Activated B cell treated with CpG ODN at 0.5 μM for 24 hours (primary cell): ENCODE data around the gene ERN1. TPM values are rescaled to one million over a fixed set of nuclear protein-coding genes. Genes with fewer than 3 reads are reported as not detected.

Source experiments
- ATAC-seq: fragments of 200-7000 bp; cut with Tn5 transposase; one replicate; pipeline ENCODE4 v1.10.0; 2021; ENCODE audit warnings: low read depth, mild to moderate bottlenecking, moderate library complexity
- CTCF ChIA-PET: fragments of 350-600 bp; sonication (Branson Sonifier 250); formaldehyde crosslinking; loops from one replicate; lab custom pipeline; 2021; ENCODE audit warnings: antibody characterized with exemption; lab: Charles Lee
- POLR2A ChIA-PET: fragments of 350-600 bp; sonication (Branson Sonifier 250); formaldehyde crosslinking; loops from one replicate; lab custom pipeline; 2021; ENCODE audit warnings: antibody characterized with exemption; lab: Charles Lee
- DNase-seq: peaks from one replicate; pipeline ENCODE4 v3.0.0; 2022
- H3K27ac Mint-ChIP-seq: one replicate; pipeline ENCODE4 v1.8.0; 2020; ENCODE audit warnings: mixed read lengths
- H3K27me3 Mint-ChIP-seq: one replicate; pipeline ENCODE4 v1.8.0; 2021; ENCODE audit warnings: mixed read lengths
- H3K36me3 Mint-ChIP-seq: one replicate; pipeline ENCODE4 v1.8.0; 2021; ENCODE audit warnings: low read depth, mixed read lengths
- H3K4me1 Mint-ChIP-seq: one replicate; pipeline ENCODE4 v1.8.0; 2021; ENCODE audit warnings: mixed read lengths
- H3K4me3 Mint-ChIP-seq: one replicate; pipeline ENCODE4 v1.8.0; 2020; ENCODE audit warnings: mild to moderate bottlenecking, mixed read lengths
- H3K9me3 Mint-ChIP-seq: one replicate; pipeline ENCODE4 v1.8.0; 2020; ENCODE audit warnings: mixed read lengths
- intact Hi-C: fragments of 100-400 bp; cut with micrococcal nuclease; formaldehyde crosslinking; loops from one replicate; pipeline ENCODE4 v1.15.1; 2024
- total RNA-seq: library from RNA; stranded (reverse); gene quantifications from 2 replicates; pipeline ENCODE4 v1.2.3, GENCODE V29; 2022
- TF ChIP-seq, protein P1 (sequence below): fragments of 200-600 bp; IDR thresholded peaks from one replicate; pipeline ENCODE4 v1.8.0; 2022; ENCODE audit warnings: antibody characterized with exemption, mild to moderate bottlenecking

The ERN1 gene
- total RNA-seq, 1 donor from 2014 or later = 12.9 TPM

DNA sequence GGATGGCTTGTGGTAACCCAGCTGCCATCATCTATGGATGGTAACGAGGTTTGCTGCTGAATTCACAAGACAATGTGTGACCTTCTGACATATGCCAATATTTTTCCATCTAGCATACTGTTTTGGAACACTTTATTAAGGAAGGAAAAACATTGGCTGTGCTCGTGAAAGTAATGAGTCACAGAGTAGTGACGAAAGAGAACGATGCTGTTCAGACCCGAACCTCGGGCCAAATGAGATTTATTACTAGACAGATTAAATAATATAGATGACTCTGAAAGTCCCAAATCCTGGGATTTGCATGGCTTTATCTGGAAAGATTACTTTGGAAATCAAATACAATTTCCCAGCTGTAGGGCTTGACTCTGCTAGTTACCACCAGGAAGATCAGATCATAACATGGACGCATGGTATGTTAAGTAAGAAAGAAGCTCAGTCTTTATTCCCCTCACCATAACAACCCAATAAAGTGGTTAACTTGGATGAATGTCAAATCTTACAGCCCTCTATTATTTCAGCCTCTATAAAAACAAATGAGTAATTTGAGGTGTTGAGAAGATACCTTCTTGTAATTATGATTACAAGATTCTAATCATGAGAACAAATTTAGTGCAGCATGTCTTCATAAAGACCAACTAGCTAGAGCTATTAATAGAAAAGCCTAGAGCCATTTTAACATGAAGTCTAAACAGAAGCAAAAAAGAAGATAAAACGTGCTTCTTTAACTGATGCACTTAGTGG is 32.6 kb downstream of the ERN1 start:
- Mint-ChIP-seq H3K4me1 (peaks cover 4% of the 10 kb centered on the region), H3K9me3 (no peaks in the 10 kb centered on the region), H3K36me3 (peaks cover 10% of the 10 kb centered on the region), H3K4me3 (no peak overlapping the region), H3K27ac (no peak overlapping the region), H3K27me3 (no peaks in the 10 kb centered on the region)
- ChIA-PET CTCF (interaction anchor here (0.6 kb wide), 1 partner anchor 11 kb away, joined by 3 read pairs; no protein-coding TSS in a partner anchor), POLR2A (no interaction called here)
- TF ChIP-seq, protein P1, sequence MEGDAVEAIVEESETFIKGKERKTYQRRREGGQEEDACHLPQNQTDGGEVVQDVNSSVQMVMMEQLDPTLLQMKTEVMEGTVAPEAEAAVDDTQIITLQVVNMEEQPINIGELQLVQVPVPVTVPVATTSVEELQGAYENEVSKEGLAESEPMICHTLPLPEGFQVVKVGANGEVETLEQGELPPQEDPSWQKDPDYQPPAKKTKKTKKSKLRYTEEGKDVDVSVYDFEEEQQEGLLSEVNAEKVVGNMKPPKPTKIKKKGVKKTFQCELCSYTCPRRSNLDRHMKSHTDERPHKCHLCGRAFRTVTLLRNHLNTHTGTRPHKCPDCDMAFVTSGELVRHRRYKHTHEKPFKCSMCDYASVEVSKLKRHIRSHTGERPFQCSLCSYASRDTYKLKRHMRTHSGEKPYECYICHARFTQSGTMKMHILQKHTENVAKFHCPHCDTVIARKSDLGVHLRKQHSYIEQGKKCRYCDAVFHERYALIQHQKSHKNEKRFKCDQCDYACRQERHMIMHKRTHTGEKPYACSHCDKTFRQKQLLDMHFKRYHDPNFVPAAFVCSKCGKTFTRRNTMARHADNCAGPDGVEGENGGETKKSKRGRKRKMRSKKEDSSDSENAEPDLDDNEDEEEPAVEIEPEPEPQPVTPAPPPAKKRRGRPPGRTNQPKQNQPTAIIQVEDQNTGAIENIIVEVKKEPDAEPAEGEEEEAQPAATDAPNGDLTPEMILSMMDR = no peak
- DNase-seq (no peak), ATAC-seq (no peak)
- intact Hi-C loops = no loop called here

DNA sequence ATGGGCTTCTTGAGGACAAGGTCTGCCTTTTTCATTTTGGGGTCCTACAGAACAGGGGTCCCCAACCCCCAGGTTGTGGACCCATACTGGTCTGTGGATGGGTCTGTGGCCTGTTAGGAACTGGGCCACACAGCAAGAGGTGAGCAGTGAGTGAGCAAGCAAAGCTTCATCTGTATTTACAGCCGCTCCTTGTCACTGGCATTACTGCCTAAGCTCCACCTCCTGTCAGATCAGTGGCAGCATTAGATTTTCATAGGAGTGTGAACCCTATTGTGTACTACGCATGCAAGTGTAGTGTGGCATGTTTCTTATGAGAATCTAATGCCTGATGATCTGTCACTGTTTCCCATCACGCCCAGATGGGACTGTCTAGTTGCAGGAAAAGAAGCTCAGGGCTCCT is 33.9 kb downstream of the ERN1 start:
- no peak overlapping the region for H3K27ac Mint-ChIP-seq
- no peak overlapping the region for H3K4me3 Mint-ChIP-seq
- no peaks in the 10 kb centered on the region for H3K27me3 Mint-ChIP-seq
- peaks cover 10% of the 10 kb centered on the region for H3K36me3 Mint-ChIP-seq
- H3K4me1 Mint-ChIP-seq = peaks cover 8% of the 10 kb centered on the region
- TF ChIP-seq, protein P1 = no peak
- no peaks in the 10 kb centered on the region for H3K9me3 Mint-ChIP-seq
- intact Hi-C loops = no loop called here
- no peak for DNase-seq
- CTCF ChIA-PET = no interaction called here
- POLR2A ChIA-PET = no interaction called here
- ATAC-seq = no peak

DNA sequence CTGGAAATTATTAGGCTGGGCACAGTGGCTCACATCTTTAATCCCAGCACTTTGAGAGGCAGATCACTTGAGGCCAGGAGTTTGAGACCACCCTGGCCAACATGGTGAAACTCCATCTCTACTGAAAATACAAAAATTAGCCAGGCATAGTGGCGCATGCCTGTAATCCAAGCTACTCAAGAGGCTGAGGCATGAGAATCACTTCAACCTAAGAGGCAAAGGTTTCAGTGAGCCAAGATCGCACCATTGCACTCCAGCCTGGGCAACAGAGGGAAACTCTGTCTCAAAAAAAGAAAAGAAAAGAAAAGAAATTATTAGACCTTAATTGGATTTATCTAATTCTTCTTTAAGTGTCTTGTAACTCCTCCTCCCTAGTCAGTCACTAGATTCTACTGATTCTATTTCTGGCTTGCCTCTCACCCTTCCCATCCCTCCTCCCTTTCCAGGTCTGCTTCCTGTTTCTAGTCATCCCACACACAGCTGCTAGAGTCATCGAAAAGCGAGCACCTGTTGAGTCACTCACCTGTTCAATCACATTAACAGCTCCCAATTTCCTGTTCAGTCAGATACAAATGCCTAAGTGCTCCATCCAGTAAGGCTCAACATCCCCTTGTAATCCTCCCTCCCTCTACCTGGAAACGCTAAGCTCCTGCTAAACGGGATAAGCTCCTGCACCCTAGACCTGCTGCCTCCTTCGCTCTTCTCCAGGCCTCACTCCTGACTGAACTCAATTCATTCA is 34.6 kb downstream of the ERN1 start:
- peaks cover 11% of the 10 kb centered on the region for H3K4me1 Mint-ChIP-seq
- no peak for DNase-seq
- intact Hi-C loops = no loop called here
- TF ChIP-seq, protein P1 = no peak
- no peak overlapping the region for H3K27ac Mint-ChIP-seq
- no peak overlapping the region for H3K4me3 Mint-ChIP-seq
- peaks cover 10% of the 10 kb centered on the region for H3K36me3 Mint-ChIP-seq
- H3K9me3 Mint-ChIP-seq = no peaks in the 10 kb centered on the region
- ChIA-PET POLR2A (no interaction called here), CTCF (no interaction called here)
- no peaks in the 10 kb centered on the region for H3K27me3 Mint-ChIP-seq
- ATAC-seq = no peak

DNA sequence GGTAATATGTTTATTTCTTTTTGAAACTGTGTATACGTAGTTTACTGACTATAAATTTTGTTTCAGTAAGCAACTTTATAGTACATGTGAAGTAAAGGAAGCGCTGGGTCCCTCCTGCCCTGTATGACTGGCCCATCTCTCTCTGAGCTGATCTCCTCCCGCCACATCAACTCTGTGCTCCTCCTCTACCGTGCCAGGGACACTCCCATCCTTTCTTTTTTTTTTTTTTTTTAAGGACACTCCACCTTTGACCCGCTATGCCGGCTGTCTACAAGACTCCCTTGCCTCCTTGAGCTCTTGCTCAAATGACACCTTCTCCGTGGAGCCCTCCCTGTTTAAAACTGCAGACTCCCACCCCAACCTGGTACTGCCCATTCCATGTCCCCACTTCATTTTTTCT is 35.5 kb downstream of the ERN1 start:
- Mint-ChIP-seq H3K36me3 (peaks cover 10% of the 10 kb centered on the region), H3K4me3 (no peak overlapping the region), H3K4me1 (peaks cover 11% of the 10 kb centered on the region), H3K27ac (no peak overlapping the region), H3K9me3 (no peaks in the 10 kb centered on the region), H3K27me3 (no peaks in the 10 kb centered on the region)
- ChIA-PET POLR2A (no interaction called here), CTCF (no interaction called here)
- TF ChIP-seq, protein P1 = no peak
- ATAC-seq (no peak), DNase-seq (no peak)
- intact Hi-C loops = no loop called here

DNA sequence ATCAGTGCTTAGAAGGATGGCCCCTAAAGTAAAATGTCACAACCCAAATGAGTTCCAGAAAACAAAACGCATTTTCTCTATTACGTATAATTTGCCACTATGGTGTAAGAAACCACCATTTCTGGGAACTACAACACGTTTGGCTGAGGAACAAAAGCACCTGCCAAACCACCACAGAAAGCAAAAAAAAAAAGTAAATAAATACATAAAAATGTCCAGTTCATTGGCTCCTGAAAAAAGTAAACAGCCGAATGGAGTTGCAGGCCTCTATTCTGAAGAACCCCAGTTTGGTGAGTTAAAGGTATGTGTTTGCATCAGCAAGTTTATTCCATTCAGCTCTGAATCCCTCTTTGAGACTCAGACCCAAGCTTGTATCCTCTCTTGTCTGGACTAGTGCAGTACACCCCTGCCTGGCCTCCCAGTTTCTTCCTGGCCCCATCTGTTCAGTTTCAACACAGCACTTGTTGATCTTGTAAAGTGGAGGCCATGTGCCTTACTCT is 36.9 kb downstream of the ERN1 start:
- peaks cover 11% of the 10 kb centered on the region for H3K4me1 Mint-ChIP-seq
- no peaks in the 10 kb centered on the region for H3K9me3 Mint-ChIP-seq
- ATAC-seq = no peak
- CTCF ChIA-PET = interaction anchor here (0.9 to 2.1 kb wide), 3 partner anchors 9 to 64 kb away, joined by 5 to 7 read pairs (median 5); no protein-coding TSS in a partner anchor
- TF ChIP-seq, protein P1 = no peak
- H3K27me3 Mint-ChIP-seq = no peaks in the 10 kb centered on the region
- no peak overlapping the region for H3K4me3 Mint-ChIP-seq
- POLR2A ChIA-PET = no interaction called here
- H3K36me3 Mint-ChIP-seq = peaks cover 10% of the 10 kb centered on the region
- intact Hi-C loops = no loop called here
- H3K27ac Mint-ChIP-seq = no peak overlapping the region
- no peak for DNase-seq
